Activated naive CD4-positive, alpha-beta T cell (primary cell): ENCODE data around the gene NECTIN3.

ENCODE experiments used
- DNase-seq, 4 experiments: peaks; one replicate each; lab custom pipeline; 2025; lab: John Stamatoyannopoulos, UW

Gene NECTIN3

GRCh38 chr3:111071257-111072030, at the start of gene NECTIN3:
TSS of gene NECTIN3 (plus strand) at chr3:111071816. CDS start at chr3:111072018, 202 bp downstream.
- DNase-seq, result peak; percentile 41 to 72 (median 52)

DNA sequence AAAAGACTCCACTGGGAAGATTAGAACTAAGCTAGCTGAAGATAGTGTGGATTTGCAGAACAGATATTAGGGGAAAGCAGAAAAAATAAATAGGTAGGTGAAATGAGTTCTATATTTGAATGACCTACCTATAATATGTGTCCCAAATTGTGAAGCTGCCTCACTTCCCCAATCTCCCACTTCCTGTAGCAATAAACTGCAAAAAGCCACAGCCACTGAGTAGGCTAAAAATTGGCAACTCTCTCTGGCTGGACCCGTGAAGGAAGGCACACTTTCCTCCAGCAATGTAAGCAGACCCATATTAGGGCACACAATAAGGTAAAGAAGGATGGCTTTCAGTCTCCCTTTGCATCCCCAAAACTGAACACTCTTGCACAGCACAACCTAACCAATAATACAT, 43.7 kb upstream of the NECTIN3 start:
- DNase-seq, result no peak

DNA sequence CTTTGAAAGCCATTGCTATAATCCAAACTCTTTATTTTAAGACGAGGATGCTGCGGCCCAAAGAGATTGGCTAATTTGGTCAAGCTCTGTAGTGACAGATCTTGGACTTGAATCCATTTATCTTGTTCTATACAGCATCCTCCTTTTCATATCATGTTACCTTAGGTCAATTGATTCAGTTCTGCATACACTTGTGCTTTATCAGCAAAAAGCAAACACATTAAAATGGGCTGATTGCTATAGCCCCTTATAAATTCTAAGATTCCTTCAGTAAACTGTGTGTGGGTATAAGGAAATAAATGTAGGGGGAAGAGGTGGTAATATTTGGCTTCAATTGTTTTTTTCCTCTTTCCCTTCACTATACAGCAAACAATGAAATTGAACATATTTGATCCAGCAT, 40.1 kb upstream of the NECTIN3 start:
- DNase-seq, result no peak

- DNase-seq, result no peak
Observed at GRCh38 chr3:111032677-111033076, 38.9 kb upstream of the NECTIN3 start.

DNA sequence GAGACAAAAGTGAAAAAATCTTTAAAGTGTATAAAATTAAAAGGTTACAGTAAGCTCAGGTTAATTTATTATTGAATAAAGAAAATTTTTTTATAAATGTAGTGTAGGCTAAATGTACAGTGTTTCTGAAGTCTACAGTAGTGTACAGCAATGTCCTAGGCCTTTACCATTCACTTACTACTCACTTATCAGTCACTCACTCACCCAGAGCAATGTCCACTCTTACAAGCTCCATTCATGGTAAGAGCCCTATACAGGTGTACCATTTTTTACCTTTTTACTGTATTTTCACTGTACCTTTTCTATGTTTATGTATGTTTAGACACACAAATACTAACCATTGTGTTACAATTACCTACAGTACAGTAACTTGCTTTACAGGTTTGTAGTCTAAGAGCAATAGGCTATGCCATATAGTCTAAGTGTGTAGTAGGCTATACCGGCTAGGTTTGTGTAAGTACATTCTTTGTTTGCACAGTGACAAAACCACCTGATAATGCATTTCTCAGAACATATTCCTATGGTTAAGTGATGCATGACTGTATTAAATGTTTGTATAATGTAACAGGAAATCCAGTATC, 38.1 kb upstream of the NECTIN3 start:
- no peak for DNase-seq

DNA sequence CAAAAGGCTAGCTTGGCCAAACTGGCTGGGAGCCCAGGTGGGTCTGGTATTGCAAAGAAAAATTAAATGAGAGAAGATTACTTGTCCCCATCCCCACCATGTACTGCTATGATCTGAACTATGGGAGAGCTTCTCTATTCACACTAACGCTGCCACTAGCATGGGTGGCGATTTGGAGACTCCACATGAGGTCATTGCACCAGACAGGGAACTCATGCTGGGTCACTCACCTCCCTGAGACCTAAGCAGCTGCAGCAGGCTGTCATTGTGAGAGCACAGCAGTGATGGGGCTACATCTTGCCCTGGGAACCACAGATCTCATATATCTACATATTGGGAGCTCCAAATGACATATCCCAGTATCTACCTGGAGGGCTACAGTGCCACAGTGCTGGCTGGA, 36.3 kb upstream of the NECTIN3 start:
- no peak for DNase-seq

DNA sequence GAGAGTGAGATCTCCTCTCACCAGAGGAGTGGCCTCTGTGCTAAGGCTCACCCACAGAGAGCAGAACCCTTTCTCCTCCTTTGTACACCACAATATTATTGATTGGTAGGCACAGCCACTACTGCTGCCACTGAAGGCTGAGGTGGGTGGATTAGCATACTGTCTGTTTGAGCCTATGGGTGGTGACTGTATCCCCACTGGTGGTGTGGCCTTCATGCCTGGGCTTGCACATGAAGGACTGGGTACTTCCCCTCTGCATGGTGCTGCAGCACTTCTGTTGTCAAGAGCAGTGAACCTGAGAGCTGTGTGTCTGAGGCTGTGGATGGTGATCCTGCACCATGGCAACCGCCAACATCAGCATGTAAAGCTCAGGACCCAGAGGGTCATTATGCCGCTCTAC, 35.7 kb upstream of the NECTIN3 start:
- no peak for DNase-seq

DNA sequence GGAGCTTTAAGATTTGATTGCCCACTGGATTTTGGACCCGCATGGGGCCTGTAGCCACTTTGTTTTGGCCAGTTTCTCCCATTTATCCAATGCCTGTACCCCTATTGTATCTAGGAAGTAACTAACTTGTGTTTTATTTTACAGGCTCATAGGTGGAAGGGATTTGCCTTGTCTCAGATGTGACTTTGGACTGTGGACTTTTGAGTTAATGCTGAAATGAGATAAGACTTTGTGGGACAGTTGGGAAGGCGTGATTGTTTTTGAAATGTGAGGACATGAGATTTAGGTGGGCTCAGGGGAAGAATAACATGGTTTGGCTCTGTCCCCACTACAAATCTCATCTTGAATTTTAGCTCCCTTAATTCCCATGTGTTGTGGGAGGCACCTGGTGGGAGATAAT, 30.7 kb upstream of the NECTIN3 start:
- no peak for DNase-seq

DNA sequence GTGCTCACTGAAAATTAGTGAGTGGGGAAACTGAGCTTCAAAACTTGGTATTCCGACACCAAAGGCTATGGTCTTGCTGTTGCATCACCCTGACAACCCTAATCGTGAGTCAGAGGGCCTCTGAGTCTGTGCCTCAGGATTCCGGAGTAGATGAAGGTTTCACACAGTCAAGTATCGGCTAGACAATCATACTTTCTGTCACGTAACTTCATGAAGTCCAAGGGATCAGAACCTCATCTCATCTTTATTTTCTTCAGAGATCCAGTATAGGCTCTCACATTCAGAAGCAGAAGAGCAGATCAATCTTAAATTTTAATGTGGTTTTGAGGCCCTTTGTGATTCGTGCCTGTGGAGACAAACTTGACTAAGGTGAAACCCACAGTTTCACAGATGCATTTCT, 26.1 kb upstream of the NECTIN3 start:
- DNase-seq, result no peak

DNA sequence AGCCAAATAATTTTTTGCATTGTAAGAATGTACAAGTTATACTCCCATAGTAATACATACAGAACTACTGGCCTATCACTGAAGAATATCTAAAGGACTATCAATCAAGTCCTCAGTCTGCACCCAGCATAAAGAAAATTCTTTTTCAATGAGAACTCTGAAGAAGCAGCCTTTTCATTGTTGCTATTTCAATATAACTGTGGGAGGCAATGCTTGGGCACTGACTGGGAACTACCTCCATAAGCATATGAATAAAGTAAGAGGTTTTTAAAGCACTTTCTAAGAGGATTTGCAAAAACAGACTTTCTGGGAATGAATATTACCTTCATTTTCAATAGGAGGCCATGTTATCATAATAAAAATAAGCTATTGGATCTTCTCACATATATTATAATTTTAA, 24.6 kb upstream of the NECTIN3 start:
- no peak for DNase-seq

GRCh38 chr3:111047812-111048435, 23.7 kb upstream of the NECTIN3 start:
- DNase-seq, result no peak

GRCh38 chr3:111051354-111051753, 20.3 kb upstream of the NECTIN3 start:
- DNase-seq, result no peak

DNA sequence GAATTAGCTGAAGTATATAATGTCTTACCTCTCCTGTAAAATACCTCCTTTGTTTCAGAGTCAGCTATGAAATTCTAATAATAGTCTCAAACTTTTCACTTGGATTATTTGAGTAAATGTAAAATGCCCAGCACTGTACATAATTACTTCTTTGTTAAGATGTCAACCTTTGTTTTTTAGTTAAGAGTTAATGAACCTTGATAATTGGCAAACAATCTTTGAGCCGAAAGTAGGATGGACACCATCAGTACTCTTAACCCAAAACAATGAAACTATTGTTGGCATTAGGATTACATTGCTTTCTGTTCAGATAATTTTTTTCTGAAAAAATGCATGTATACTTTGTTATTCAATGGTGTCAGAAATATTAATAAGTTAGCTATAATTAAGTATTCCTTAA, 3.0 kb upstream of the NECTIN3 start:
- no peak for DNase-seq

- DNase-seq, result no peak
Observed at GRCh38 chr3:111069974-111070771, 1.4 kb upstream of the NECTIN3 start.

- DNase-seq, result peak in 3 of 4 experiments; percentile 1 to 19 (median 12)
Observed at GRCh38 chr3:111070772-111071256, 802 bp upstream of the NECTIN3 start.

- no peak for DNase-seq
Observed at GRCh38 chr3:111072031-111072921, 660 bp downstream of the NECTIN3 start.

DNA sequence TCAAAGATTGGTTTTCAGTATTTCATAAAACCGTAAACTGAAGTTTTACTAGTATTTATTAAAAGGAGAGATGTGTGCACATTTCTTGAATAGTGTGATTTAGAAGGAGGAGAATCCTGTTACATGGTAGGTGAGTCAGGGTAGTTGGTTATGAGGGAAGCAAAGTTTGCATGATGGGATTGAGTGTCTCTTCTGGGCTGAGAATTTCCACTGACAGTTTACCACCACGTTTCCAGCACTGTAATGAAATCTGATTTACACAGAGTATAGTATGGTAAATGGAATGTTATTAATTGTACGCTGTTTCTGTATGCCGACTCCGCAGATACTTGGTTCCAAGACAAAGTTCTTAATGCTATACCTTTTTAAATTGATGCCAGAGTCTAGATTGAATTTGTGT, 1.6 kb downstream of the NECTIN3 start:
- no peak for DNase-seq

GRCh38 chr3:111076732-111077131, 5.1 kb downstream of the NECTIN3 start:
- no peak for DNase-seq

- no peak for DNase-seq
Observed at GRCh38 chr3:111077369-111077768, 5.8 kb downstream of the NECTIN3 start.

DNA sequence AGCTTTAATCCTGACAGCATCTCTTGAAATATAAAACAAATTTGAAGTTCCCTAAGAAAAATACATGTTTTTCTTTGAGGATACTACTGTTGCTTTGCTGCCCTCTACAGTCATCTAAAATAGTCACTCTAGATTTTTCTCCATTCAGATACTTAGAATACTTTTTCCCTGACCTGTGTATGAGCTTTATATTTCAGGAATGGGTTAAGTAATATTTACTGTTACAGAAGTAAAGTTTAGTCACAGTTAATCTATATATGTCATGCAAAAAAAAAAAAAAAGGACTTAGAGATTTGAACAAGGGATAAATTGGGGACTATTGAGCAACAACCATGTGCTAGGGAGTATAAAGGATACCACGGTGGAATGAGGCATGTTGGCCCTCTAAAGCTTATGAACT, 8.8 kb downstream of the NECTIN3 start:
- DNase-seq, result no peak

DNA sequence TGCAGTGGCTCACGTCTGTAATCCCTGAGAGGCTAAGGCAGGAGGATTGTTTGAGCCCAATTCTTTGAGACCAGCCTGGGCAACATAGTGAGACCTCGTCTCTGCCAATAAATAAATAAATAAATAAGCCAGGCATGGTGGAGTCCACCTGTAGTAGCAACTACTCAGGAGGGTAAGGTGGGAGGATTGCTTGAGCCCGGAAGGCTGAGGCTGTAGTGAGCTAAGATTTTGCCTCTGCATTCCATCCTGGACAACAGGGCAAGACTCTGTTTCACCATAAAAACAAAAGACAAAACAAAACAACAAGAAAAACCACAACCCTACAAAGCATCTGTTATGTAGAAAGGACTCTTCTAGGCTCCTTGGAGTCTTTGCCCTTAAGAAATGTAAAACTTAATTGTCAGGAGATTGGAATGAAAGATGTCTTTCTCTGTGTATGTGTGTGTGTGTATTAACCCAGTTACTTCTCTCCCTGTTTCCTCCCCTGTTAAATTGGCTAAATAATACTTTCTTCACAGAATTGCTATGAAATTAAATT, 9.5 kb downstream of the NECTIN3 start:
- DNase-seq, result no peak
